NB4 (cell line): ENCODE measurements around the gene C2orf92.

Experiments used
- DNase-seq: peaks from one replicate; pipeline ENCODE4 v3.0.0; 2010; ENCODE audit warnings: low read depth
- H3K4me3 ChIP-seq: one replicate; pipeline ENCODE4 v1.5.1; 2011; ENCODE audit warnings: mild to moderate bottlenecking, low read depth, low read length, moderate library complexity
- CTCF ChIP-seq: IDR thresholded peaks from one replicate; pipeline ENCODE4 v1.5.1; 2012; ENCODE audit warnings: low read depth, low read length
- MYC ChIP-seq: IDR thresholded peaks from 2 replicates; pipeline ENCODE4 v1.6.1; 2011; ENCODE audit warnings: low read depth, low read length
- POLR2A ChIP-seq: IDR thresholded peaks from 2 replicates; pipeline ENCODE4 v1.6.1; 2011; ENCODE audit warnings: mild to moderate bottlenecking; ENCODE audit not compliant: insufficient read length; ENCODE audit errors: extremely low read depth
- TF ChIP-seq, protein P1 (sequence below): IDR thresholded peaks from 2 replicates; pipeline ENCODE4 v1.6.1; 2011; ENCODE audit warnings: low read depth, low read length

C2orf92 gene

DNA sequence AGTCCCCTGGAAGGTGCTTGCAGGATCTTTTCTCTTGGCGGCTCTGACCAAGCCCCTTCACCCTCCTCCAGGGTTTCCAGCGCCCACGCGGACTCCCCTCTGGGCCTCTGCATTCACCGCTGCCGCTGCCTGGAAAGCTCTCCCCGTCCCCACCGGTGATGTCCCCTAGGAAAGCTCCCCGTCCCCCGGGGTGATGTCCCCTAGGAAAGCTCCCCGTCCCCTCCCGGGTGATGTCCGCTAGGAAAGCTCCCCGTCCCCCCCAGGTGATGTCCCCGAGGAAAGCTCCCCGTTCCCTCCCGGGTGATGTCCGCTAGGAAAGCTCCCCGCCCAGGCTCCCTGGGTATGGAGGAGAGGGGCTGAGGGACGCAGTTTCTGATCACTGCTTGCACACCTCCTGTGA, 71.7 kb downstream of the C2orf92 start:
- DNase-seq: no peak
- H3K4me3 ChIP-seq: no peak overlapping the region
- TF ChIP-seq, protein P1, sequence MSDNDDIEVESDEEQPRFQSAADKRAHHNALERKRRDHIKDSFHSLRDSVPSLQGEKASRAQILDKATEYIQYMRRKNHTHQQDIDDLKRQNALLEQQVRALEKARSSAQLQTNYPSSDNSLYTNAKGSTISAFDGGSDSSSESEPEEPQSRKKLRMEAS: no peak
- TF ChIP-seq POLR2A: no peak
- TF ChIP-seq MYC: no peak
- TF ChIP-seq CTCF: no peak

- no peak overlapping the region for H3K4me3 ChIP-seq
- DNase-seq: no peak
- TF ChIP-seq POLR2A (no peak), MYC (no peak), CTCF (no peak)
- TF ChIP-seq, protein P1: no peak
Observed at GRCh38 chr2:97741686-97742085, 72.2 kb downstream of the C2orf92 start.

GRCh38 chr2:97742381-97742847, 72.9 kb downstream of the C2orf92 start:
- no peak overlapping the region for H3K4me3 ChIP-seq
- peak; percentile 38 for DNase-seq
- TF ChIP-seq, protein P1: no peak
- TF ChIP-seq CTCF: no peak

DNA sequence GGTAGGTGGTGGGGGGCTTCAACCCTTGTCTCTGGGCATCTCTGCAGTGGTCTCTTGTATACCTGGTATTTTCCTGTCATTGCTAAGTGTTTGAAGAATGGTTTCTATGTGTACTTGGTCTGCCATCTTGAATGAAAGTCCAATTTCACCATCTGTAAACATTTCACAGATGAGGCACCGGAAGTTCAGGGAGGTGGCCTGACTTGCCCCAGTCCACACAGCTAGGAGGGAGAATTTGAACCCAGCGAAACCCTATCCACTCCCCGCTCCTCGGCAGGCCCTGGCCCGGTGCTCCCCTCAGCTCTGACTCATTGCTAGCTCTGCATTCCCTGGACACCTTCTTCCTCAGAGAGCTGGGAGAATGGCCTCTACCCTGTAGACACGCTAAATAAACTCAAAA, 74.4 kb downstream of the C2orf92 start:
- TF ChIP-seq POLR2A: no peak
- TF ChIP-seq CTCF: no peak
- no peak for TF ChIP-seq MYC
- TF ChIP-seq, protein P1: no peak
- no peak for DNase-seq
- no peak overlapping the region for H3K4me3 ChIP-seq

DNA sequence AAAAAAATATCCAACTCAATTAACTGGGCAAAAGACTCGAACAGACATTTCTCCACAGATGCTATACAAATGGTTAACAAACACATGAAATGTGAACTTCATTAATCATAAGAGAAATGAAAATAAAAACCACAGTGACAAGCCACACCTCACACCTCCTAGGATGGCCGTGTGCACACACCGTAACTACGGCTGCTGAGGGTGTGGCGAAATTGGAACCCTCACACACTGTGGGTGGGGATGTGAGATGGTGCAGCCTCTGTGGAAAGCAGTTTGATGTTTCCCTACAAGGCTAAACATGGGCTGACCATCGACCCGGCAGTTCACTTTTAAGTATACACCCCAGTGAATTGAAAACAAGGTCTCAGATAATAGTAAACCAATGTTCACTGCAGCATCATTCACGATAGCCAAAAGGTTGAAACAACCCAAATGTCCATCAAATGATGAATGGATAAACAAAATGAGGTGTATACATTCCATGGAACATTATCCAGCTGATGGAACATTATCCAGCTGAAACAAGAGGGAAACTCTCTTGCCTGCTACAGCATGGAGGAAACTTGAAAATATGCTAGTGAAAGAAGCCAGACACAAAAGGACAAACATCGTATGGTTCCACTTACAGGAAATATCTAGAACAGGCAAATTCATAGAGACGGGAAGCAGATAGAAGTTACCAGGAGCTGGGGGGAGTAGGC, 76.1 kb downstream of the C2orf92 start:
- DNase-seq: no peak
- TF ChIP-seq, protein P1: no peak
- TF ChIP-seq POLR2A (no peak), MYC (no peak), CTCF (no peak)
- H3K4me3 ChIP-seq: no peak overlapping the region

- peak; percentile 19 for DNase-seq
- TF ChIP-seq MYC (no peak), POLR2A (no peak), CTCF (no peak)
- TF ChIP-seq, protein P1: no peak
Observed at GRCh38 chr2:97747285-97747684, 77.8 kb downstream of the C2orf92 start.

More at GRCh38 chr2:97747285-97747684, 77.8 kb downstream of the C2orf92 start:
- H3K4me3 ChIP-seq: no peak overlapping the region
